Colonic mucosa (tissue), 4 donors: ENCODE data around the gene GLI3. TPM values are rescaled to one million over a fixed set of nuclear protein-coding genes. Genes with fewer than 3 reads are reported as not detected.

ENCODE experiments used
- DNase-seq: peaks from one replicate; pipeline ENCODE4 v3.0.0-alpha.2; 2020
- H3K27ac ChIP-seq: fragments of 200-600 bp; one replicate; pipeline ENCODE4 v1.8.0; 2021
- H3K27me3 ChIP-seq: fragments of 200-600 bp; one replicate; pipeline ENCODE4 v1.8.0; 2021
- H3K36me3 ChIP-seq: fragments of 200-600 bp; one replicate; pipeline ENCODE4 v1.8.0; 2021
- H3K4me1 ChIP-seq: fragments of 200-600 bp; one replicate; pipeline ENCODE4 v1.8.0; 2021; ENCODE audit warnings: mild to moderate bottlenecking
- H3K4me3 ChIP-seq: fragments of 200-600 bp; one replicate; pipeline ENCODE4 v1.8.0; 2021
- H3K9ac ChIP-seq, 2 donors: one replicate each; pipeline ENCODE4 v1.7.0; 2013; ENCODE audit warnings: control low read depth in 2 of 2, low read depth in 2 of 2, low read length in 2 of 2
- H3K9me3 ChIP-seq: fragments of 200-600 bp; one replicate; pipeline ENCODE4 v1.8.0; 2021
- intact Hi-C: fragments of 100-400 bp; cut with DNase I; formaldehyde crosslinking; loops from one replicate; pipeline ENCODE4 v1.14.1; 2022
- total RNA-seq, 2 donors: library from RNA; stranded (reverse); fragmentation: NEBNext Ultra II Directional in 1 of 2; extraction: Animal tissue kit (Norgen Biotek cat#: 25700) in 1 of 2; gene quantifications; one replicate each; pipeline ENCODE4 v1.2.1, GENCODE V29; 2021
- TF ChIP-seq, protein P1 (sequence below): fragments of 200-600 bp; IDR thresholded peaks from one replicate; pipeline ENCODE4 v1.8.0; 2022; ENCODE audit warnings: antibody characterized with exemption, mild to moderate bottlenecking
- donor health status: healthy.
- donor health status: DM: no; HTN: no; CAD: no.
- donor health status: DM: no; HTN: no; CAD: no.

GLI3 gene
- total RNA-seq, 2 donors from 2014 or later = 1.8 to 8.0 TPM

DNA sequence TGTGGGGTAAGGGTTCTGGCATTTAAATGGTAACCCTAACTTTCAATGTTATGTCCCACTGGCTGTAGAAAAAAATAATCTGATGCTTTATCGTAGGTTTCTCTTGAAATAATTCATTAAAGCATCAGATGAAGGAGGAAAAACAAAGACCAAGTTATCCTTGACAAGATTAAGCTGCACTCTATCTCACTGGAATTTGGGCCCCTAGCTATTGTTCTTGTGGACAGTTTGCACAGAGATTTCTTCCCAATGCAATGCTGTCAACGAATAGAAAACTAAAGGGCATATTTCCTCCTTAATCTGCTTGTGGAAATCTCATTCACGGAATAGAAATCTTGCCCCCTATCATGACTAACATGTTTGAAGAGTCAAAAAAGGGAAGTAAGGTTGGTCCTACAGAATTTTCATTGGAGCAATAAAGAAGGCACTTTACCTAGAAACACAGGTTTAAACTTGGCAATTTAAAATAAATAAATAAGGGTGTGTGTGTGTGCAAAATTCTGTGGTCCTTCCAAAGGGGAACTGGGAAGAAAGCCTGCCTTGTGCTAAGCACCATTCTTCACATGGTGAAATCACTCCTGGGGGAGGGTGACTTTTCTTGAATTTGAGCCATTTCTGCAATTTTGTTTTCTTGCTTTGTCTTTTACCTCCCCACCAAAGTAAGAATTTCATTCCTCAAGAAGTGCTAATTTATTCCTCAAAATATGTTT, 242.8 kb downstream of the GLI3 start:
- H3K36me3 ChIP-seq = no peaks in the 10 kb centered on the region
- no peak overlapping the region for H3K4me3 ChIP-seq
- intact Hi-C loops = no loop called here
- H3K27ac ChIP-seq = no peak overlapping the region
- H3K9me3 ChIP-seq = no peaks in the 10 kb centered on the region
- no peaks in the 10 kb centered on the region for H3K27me3 ChIP-seq
- no peaks in the 10 kb centered on the region for H3K4me1 ChIP-seq
- DNase-seq = no peak
- no peak overlapping the region for H3K9ac ChIP-seq
- TF ChIP-seq, protein P1, sequence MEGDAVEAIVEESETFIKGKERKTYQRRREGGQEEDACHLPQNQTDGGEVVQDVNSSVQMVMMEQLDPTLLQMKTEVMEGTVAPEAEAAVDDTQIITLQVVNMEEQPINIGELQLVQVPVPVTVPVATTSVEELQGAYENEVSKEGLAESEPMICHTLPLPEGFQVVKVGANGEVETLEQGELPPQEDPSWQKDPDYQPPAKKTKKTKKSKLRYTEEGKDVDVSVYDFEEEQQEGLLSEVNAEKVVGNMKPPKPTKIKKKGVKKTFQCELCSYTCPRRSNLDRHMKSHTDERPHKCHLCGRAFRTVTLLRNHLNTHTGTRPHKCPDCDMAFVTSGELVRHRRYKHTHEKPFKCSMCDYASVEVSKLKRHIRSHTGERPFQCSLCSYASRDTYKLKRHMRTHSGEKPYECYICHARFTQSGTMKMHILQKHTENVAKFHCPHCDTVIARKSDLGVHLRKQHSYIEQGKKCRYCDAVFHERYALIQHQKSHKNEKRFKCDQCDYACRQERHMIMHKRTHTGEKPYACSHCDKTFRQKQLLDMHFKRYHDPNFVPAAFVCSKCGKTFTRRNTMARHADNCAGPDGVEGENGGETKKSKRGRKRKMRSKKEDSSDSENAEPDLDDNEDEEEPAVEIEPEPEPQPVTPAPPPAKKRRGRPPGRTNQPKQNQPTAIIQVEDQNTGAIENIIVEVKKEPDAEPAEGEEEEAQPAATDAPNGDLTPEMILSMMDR = no peak

DNA sequence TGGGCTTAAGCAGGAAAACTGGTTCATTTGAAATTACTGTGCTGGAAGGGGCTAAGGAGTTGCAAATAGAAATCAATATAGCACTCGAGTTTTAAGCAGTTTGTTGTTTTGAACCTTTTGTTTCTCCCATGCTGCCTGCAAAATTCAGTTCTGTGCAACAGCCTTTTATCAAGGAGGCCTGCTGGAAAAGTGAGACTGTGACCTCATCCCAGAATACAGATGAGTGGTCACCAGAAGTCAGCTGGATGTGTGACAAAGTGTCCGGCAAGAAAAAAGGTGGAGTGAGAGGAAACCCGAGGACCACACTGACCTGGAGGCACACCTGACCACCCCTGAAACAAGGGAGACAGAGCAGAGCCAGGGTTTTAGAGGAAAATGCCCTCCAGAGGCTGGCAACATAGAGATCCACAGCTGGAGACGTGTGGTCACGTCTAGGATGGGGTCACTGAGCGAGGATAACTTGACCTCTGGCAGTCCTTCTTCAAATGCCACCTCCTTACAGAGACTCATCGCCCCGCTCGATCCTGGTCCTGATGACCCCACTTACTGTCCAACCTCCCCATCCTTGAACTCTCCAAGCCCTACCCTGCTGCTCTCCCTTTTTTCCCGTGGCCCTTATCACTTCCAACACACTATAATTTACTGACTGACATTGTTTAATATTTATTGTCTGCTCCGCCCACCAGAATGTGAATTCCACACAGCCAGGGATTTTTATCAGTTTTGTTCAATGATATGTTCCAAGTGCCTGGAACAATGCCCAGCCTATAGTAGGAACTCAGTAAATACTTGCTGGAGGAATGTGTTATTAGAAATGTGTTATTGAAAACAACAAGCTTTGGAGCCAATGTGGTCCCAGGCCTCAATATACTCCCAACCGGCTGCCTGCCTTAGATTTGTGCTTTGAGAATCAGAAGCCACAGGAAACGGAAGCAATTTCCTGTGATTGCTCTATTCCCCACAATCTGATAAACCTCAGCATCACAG, 243.8 kb downstream of the GLI3 start:
- Histone ChIP-seq H3K27ac (no peak overlapping the region), H3K4me3 (no peak overlapping the region), H3K36me3 (no peaks in the 10 kb centered on the region), H3K27me3 (no peaks in the 10 kb centered on the region), H3K9me3 (no peaks in the 10 kb centered on the region), H3K4me1 (no peaks in the 10 kb centered on the region), H3K9ac (no peak overlapping the region)
- TF ChIP-seq, protein P1 = no peak
- intact Hi-C loops = no loop called here
- no peak for DNase-seq

DNA sequence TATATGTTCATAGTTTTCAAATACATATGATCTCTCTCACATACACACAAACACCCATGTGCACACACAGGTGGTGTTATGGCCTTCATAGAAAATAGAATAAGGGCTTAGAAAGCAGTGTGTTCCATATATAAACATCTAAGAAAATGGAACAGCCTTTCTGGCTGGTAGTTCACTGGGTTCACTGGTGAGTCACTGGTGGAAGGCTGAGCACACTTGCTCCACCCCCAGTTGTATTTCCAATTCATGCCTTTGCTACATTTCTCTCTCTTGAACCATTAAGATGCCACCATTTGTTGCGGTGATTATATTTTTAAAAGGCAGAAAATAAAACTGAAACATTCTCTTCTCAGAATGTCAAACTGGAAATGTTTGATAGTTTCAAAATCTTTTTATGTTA, 252.1 kb downstream of the GLI3 start:
- H3K27ac ChIP-seq = no peak overlapping the region
- H3K9me3 ChIP-seq = no peaks in the 10 kb centered on the region
- H3K9ac ChIP-seq = no peak overlapping the region
- intact Hi-C loops = no loop called here
- no peaks in the 10 kb centered on the region for H3K27me3 ChIP-seq
- H3K4me1 ChIP-seq = no peaks in the 10 kb centered on the region
- TF ChIP-seq, protein P1 = no peak
- H3K36me3 ChIP-seq = no peaks in the 10 kb centered on the region
- H3K4me3 ChIP-seq = no peak overlapping the region
- DNase-seq = no peak

DNA sequence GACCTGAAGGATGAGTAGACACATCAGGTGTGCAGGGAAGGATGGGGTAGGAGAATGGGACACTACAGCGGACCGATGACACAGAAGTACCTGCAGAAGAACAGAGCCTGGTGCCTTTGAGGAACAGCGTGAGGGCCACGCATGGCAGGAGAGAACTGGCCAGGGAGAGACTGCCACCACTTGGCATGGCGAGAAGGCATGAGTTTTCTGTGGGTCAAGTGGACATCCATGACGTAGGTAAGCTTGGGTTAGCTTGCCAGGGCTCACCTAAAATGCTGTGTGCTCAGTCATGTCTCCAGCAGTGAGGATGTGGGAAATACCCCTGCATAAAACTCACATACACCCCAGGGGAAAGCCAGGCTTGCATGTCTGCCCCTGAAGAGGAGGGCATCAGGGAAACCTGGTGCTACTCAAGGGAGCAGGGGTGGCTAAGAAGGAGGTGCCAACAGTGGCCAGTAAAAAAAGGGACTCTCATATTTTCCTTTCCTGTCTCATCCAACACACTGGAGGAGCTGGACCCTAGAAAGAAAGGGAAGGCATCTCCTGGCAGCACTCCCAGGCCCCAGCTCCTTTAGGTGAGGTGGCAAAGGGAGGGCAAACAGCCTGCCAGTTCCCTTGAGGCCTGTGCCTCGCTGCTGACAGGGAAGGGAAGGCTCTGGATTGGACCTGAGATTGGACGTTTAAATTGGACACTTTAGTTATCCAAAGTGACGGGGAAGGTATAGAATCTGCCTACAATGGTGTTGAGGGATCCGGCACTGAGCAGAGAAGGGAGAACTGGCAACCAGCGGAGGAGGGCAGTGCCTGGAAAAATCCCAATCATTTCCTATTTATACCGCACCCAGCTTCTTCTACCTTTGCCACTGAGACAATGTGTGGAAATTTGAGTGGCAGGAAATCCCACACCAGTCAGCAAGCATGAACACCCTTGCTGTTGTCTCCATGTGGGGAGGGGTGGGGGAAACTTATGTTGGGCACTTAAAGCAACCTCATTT, 255.7 kb downstream of the GLI3 start:
- Histone ChIP-seq H3K4me3 (no peak overlapping the region), H3K27ac (no peak overlapping the region), H3K36me3 (no peaks in the 10 kb centered on the region), H3K9ac (no peak overlapping the region), H3K4me1 (no peaks in the 10 kb centered on the region), H3K9me3 (no peaks in the 10 kb centered on the region), H3K27me3 (no peaks in the 10 kb centered on the region)
- DNase-seq = no peak
- TF ChIP-seq, protein P1 = no peak
- intact Hi-C loops = no loop called here
